Gastroesophageal sphincter (tissue), 4 donors: ENCODE data around the gene LIAS. TPM values are rescaled to one million over a fixed set of nuclear protein-coding genes. Genes with fewer than 3 reads are reported as not detected.
A peak's percentile ranks its signal among the peaks of the same experiment; 100 is the strongest.
"Not testable (repeated sequence)": the region's sequence is repeated elsewhere in the genome, so short reads cannot be mapped to it uniquely, and the experiment has no call there.

Source experiments
- ATAC-seq: fragments of 150-250 bp; one replicate; pipeline ENCODE4 v1.9.1; 2016; ENCODE audit warnings: mild to moderate bottlenecking, moderate library complexity
- H3K27ac ChIP-seq, 4 donors: fragments of 200-600 bp; sonication (generic) in 3 of 4; 1 replicate in 3 of 4; 2 replicates in 1 of 4; pipeline ENCODE4 v1.5.1; 2016 to 2019
- H3K27me3 ChIP-seq: fragments of 200-600 bp; sonication (generic); one replicate; pipeline ENCODE4 v1.5.1; 2019
- H3K36me3 ChIP-seq, 2 donors: fragments of 200-600 bp; sonication (generic); one replicate each; pipeline ENCODE4 v1.5.1; 2019; ENCODE audit warnings: control low read depth in 1 of 2
- H3K4me1 ChIP-seq, 3 donors: fragments of 200-600 bp; sonication (generic); 1 replicate in 2 of 3; 2 replicates in 1 of 3; pipeline ENCODE4 v1.5.1; 2016 to 2019; ENCODE audit warnings: control low read depth in 2 of 3
- H3K4me3 ChIP-seq, 2 donors: fragments of 200-600 bp; sonication (generic); one replicate each; pipeline ENCODE4 v1.5.1; 2019; ENCODE audit warnings: mild to moderate bottlenecking in 1 of 2, moderate library complexity in 1 of 2
- H3K9me3 ChIP-seq, 3 donors: fragments of 200-600 bp; sonication (generic); one replicate each; pipeline ENCODE4 v1.5.1; 2017 to 2019; ENCODE audit warnings: control low read depth in 2 of 3
- EP300 ChIP-seq: sonication (generic); formaldehyde crosslinking; IDR thresholded peaks from one replicate; pipeline ENCODE4 v1.6.1; 2017; ENCODE audit warnings: antibody characterized with exemption, mild to moderate bottlenecking
- POLR2A ChIP-seq, 2 donors: fragments of 450-650 bp; IDR thresholded peaks; one replicate each; pipeline ENCODE4 v1.6.1; 2017; ENCODE audit warnings: antibody characterized with exemption in 2 of 2, mild to moderate bottlenecking in 2 of 2, moderate library complexity in 1 of 2
- POLR2AphosphoS5 ChIP-seq: sonication (generic); formaldehyde crosslinking; IDR thresholded peaks from one replicate; pipeline ENCODE4 v1.6.1; 2017; ENCODE audit warnings: antibody characterized with exemption
- WGBS, 2 donors: methylation state at CpG; one replicate each; pipeline ENCODE4 v1.1.5; 2018; ENCODE audit warnings: low coverage in 1 of 2; 5-methylcytosine and 5-hydroxymethylcytosine counted together
- total RNA-seq, 4 donors: library from RNA; depleted of rRNA; stranded (reverse); fragments of >200 nt; gene quantifications; one replicate each; pipeline ENCODE4 v1.1.0, GENCODE V29; 2016
- TF ChIP-seq, protein P1 (sequence below), 4 experiments: fragments of 200-600 bp in 2 of 4; fragments of 450-650 bp in 2 of 4; sonication (generic) in 1 of 4; IDR thresholded peaks; one replicate each; pipeline ENCODE4 v1.5.1; 2017 to 2019; ENCODE audit warnings: antibody characterized with exemption in 4 of 4, mild to moderate bottlenecking in 2 of 4, moderate library complexity in 2 of 4

The LIAS gene
- 10 to 100 TPM in 2 of 4 donors, 1 to 10 TPM in 2; 7.8 to 16.8 (median 9.9) TPM for total RNA-seq

DNA sequence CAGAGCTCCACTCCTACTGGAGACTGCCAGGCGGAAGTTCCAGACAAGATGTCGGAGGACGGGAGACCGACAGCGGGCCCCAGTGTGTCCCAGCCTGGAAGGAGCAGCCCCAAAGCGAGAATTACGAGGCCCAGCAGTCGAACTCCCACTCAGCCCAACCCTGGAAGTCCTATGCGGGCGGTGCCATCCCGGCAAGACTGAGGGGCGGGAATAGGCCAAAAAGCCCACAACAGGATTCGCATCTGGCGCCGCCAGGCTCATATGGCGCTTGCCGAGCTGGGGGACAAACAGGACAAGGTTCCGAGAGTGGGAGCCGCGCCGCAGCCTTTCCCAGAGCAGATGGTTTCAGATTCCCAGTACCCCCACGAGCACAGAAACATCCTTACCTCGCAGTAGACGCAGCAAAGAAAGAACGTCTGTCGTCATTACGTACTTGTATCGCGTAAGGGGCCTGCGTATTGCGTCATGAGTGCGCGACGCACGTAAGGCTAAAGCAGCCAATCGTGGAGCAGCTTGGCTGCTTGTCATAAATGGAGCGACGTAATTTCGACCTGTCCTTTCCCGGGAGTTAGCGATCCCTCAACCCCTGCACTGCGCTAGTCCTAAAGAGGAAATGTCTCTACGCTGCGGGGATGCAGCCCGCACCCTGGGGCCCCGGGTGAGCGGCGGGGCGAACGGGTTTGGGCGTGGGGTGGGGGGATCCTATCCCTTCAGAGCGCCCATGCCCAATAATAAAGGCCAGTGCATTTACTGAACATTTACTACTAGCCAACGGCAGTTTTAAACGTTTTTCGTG lies at the start of gene LIAS, which contains the start of gene RPL9:
Gene LIAS (plus strand): TSS at position 552 of the 796 bp plus-strand sequence. CDS start 62 bp downstream, at position 614.
Gene RPL9 (minus strand): TSS at position 418 of the 796 bp plus-strand sequence. CDS start 483 bp downstream, outside the sequence.
- Histone ChIP-seq H3K9me3 (no peaks in the 10 kb centered on the region), H3K4me1 (peaks cover 11 to 47% (median 13%) of the 10 kb centered on the region in 3 donors), H3K36me3 (peaks cover 10 to 60% of the 10 kb centered on the region in 2 donors), H3K27ac (peak within 1 kb of the TSS; percentile 89 to 96 (median 92)), H3K4me3 (peak within 1 kb of the TSS; percentile 74 to 86), H3K27me3 (no peaks in the 10 kb centered on the region)
- peak; percentile 96 for ATAC-seq
- peak; percentile 99 for TF ChIP-seq POLR2AphosphoS5
- TF ChIP-seq, protein P1, sequence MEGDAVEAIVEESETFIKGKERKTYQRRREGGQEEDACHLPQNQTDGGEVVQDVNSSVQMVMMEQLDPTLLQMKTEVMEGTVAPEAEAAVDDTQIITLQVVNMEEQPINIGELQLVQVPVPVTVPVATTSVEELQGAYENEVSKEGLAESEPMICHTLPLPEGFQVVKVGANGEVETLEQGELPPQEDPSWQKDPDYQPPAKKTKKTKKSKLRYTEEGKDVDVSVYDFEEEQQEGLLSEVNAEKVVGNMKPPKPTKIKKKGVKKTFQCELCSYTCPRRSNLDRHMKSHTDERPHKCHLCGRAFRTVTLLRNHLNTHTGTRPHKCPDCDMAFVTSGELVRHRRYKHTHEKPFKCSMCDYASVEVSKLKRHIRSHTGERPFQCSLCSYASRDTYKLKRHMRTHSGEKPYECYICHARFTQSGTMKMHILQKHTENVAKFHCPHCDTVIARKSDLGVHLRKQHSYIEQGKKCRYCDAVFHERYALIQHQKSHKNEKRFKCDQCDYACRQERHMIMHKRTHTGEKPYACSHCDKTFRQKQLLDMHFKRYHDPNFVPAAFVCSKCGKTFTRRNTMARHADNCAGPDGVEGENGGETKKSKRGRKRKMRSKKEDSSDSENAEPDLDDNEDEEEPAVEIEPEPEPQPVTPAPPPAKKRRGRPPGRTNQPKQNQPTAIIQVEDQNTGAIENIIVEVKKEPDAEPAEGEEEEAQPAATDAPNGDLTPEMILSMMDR (IDR thresholded peaks at IDR 0.05), result no peak
- TF ChIP-seq POLR2A (IDR thresholded peaks at IDR 0.05), result peak; percentile 89 to 91
- no peak for TF ChIP-seq EP300
- 0 to 1% methylated on average over 14 to 16 of the region's 55 CpGs for WGBS, 2 donors

DNA sequence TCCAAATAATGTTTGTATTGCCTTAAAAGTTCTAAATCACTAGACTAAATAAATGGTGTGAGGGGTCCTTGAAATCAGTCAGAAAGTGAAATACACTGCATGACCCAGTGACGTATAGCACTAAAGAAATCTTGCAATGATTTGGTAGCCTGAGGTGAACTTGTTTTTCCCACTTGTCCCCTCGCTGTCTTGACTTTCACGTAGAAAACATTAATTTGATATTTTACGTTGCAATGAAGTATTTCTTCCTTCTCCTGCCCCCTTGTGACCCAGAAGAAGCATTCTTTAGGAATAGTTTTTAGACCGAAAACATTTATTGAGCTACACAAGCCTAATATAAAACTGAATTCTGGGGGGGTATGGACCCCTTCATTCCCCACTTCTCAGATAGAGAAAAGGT lies 48.4 kb upstream of the LIAS start:
- Histone ChIP-seq H3K9me3 (no peaks in the 10 kb centered on the region), H3K4me1 (no peaks in the 10 kb centered on the region), H3K27me3 (no peaks in the 10 kb centered on the region), H3K36me3 (no peaks in the 10 kb centered on the region), H3K27ac (no peak overlapping the region), H3K4me3 (no peak overlapping the region)
- ATAC-seq, result no peak
- WGBS, 2 donors, result 29 to 34% methylated on average over 4 to 5 of the region's 5 CpGs
- TF ChIP-seq POLR2A (IDR thresholded peaks at IDR 0.05) (no peak), EP300 (no peak), POLR2AphosphoS5 (no peak)
- TF ChIP-seq, protein P1 (IDR thresholded peaks at IDR 0.05), result peak in 1 of 4 experiments; percentile 13

DNA sequence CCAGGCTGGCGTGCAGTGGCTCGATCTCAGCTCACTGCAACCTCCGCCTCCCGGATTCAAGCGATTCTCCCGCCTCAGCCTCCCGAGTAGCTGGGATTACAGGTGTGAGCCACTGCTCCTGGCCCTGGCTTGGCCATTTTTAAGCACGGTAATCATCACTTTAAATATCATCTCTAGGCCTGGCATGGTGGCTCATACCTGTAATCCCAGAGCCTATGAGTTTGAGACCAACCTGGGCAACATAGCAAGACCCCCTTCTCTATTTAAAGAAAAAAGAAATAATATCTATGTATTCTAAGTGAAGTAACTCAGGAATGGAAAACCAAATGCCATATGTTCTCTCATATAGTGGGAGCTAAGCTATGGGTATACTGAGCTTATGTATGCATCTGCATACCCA lies 47.3 kb upstream of the LIAS start:
- H3K9me3 ChIP-seq, ATAC-seq, H3K27ac ChIP-seq, H3K36me3 ChIP-seq, H3K27me3 ChIP-seq, H3K4me3 ChIP-seq, H3K4me1 ChIP-seq: not testable (repeated sequence)
- WGBS, 2 donors, result 75 to 100% methylated on average over 5 to 8 of the region's 8 CpGs

- H3K36me3 ChIP-seq, result no peaks in the 10 kb centered on the region
- TF ChIP-seq POLR2AphosphoS5 (no peak), EP300 (no peak), POLR2A (IDR thresholded peaks at IDR 0.05) (no peak)
- TF ChIP-seq, protein P1 (IDR thresholded peaks at IDR 0.05), result no peak
- no peak for ATAC-seq
- no peaks in the 10 kb centered on the region for H3K27me3 ChIP-seq
- no peak overlapping the region for H3K27ac ChIP-seq
- no peaks in the 10 kb centered on the region for H3K9me3 ChIP-seq
- no peak overlapping the region for H3K4me3 ChIP-seq
- no peaks in the 10 kb centered on the region for H3K4me1 ChIP-seq
- 50 to 57% methylated on average over 2 of the region's 2 CpGs for WGBS, 2 donors
These were observed 43.1 kb upstream of the LIAS start for GRCh38 chr4:39415678-39416283.

DNA sequence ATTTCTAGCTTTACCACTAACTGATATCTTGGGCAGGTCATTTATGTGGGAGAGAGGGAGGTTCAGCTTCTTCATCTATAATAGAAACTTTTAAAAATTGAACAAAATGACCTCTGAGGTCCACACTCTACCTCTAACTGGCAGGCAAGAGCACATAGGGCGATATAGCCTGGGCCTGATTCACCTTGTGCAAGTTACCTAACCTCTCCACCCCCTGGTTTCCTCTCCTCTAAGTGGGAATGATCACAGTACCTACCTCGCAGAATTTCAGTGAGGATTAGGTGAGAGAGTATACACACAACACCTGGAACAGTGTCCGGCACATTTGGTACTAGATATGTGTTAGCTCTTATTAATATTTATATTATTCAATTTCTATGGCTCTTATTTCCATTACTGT lies 36.6 kb upstream of the LIAS start:
- H3K27me3 ChIP-seq, result no peaks in the 10 kb centered on the region
- WGBS, 2 donors, result 73 to 100% methylated on average over 1 to 3 of the region's 3 CpGs
- H3K9me3 ChIP-seq, result no peaks in the 10 kb centered on the region
- no peak for ATAC-seq
- no peaks in the 10 kb centered on the region for H3K36me3 ChIP-seq
- H3K4me3 ChIP-seq, result no peak overlapping the region
- H3K4me1 ChIP-seq, result no peaks in the 10 kb centered on the region
- no peak overlapping the region for H3K27ac ChIP-seq
- TF ChIP-seq EP300 (no peak), POLR2A (IDR thresholded peaks at IDR 0.05) (no peak), POLR2AphosphoS5 (no peak)
- TF ChIP-seq, protein P1 (IDR thresholded peaks at IDR 0.05), result no peak

DNA sequence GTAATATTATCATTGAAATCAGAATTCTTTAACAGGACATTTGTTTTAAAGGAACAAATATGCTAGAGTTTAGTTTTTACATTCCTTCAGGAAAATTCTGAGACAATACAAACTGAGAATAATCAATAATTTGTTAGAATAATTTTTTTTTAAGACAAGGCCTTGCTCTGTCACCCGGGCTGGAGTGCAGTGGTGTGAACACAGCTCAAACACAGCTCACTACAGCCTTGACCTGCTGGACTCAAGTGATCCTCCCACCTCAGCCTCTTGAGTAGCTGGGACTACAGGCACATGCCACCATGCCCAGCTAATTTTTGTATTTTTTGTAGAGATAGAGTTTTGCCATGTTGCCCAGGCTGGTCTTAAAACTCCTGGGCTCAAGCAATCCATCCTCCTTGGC lies 33.6 kb upstream of the LIAS start:
- not testable (repeated sequence) for H3K27me3 ChIP-seq, ATAC-seq, H3K9me3 ChIP-seq, H3K27ac ChIP-seq, H3K4me1 ChIP-seq, H3K36me3 ChIP-seq, H3K4me3 ChIP-seq
- WGBS, 2 donors, result 100% methylated on average over 1 of the region's 1 CpG
